Measurements from ENCODE around the gene XRCC4.

Gene XRCC4

DNA sequence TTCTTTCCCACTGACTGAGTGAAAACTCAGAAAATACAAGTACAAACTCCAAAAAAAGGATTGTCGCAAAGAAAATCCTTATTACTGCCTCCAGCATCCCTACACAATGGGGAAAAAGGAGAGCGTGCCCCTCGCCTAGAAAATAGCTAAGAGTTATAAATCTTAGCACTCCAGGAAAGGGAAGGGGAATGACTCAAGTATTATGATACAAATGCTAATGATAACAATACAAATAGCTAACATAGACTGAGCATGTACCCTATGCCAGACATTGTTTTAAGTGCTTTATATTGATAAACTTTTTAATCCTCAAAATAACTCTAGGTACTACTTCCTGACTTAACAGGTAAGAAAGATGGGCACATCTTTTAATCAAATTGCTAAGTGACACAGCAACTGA is 323.4 kb downstream of the XRCC4 start:
- no peak for DNase-seq (ENCODE audit: insufficient read length)
- TF ChIP-seq TAF1 (IDR thresholded peaks at IDR 0.05; ENCODE audit: borderline replicate concordance, low read depth, low read length): no peak
- TF ChIP-seq POLR2A (IDR thresholded peaks at IDR 0.05; ENCODE audit: low read depth, low read length): no peak
- TF ChIP-seq POLR2AphosphoS5 (IDR thresholded peaks at IDR 0.05; ENCODE audit: low read depth, low read length): no peak
- FAIRE-seq: no peak

DNA sequence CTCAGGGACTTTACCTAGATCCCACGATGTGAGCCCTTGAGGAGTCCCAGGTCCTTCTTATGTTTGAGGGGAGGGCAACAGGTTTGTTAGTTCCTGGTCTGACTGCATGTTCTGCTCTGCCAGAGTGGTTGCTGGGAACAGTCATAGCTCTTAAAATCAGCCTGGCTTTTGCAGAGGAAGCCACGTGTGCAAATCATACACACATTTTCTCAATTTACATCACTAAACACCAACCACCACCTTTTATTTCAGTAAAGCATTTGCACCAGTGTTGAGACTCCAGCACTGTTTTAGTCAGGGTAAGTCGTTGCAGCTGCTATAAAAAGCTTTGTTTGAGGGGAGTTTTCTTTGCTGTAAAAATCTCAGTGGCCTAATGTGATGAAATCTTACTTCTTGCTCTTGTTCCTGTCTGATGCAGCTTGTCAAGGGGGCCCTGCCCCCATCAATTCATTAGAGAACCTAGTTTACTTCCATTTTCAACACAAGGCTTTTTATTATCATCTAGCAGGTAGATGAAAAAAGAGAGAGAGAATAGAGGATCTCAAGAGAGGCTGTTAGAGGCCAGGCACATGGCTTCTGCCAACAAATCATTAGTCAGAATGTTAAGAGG is 323.9 kb downstream of the XRCC4 start:
- FAIRE-seq (peak; percentile 5), DNase-seq (ENCODE audit: insufficient read length) (no peak)
- TF ChIP-seq TAF1 (IDR thresholded peaks at IDR 0.05; ENCODE audit: borderline replicate concordance, low read depth, low read length) (no peak), POLR2AphosphoS5 (IDR thresholded peaks at IDR 0.05; ENCODE audit: low read depth, low read length) (no peak), POLR2A (IDR thresholded peaks at IDR 0.05; ENCODE audit: low read depth, low read length) (no peak)

DNA sequence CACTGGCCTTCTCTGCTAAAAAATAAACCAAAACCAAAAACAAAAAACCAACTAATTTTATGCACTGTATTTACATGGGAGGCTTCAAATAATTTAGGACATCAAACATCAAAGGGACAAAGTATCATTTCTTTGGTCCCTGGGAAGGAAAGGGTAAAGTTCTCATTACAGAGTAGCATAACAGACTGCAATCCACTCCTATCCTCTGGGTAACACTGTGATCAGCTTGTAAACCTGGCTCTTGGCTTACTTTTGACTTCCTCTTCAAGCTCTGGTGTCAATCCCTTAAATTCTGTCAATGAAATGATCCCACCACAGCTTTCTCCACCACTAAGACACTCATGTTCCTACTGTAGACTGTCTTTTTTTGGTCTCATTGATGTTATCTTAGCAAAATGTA is 324.4 kb downstream of the XRCC4 start:
- DNase-seq (ENCODE audit: insufficient read length): no peak
- FAIRE-seq: no peak
- TF ChIP-seq POLR2A (IDR thresholded peaks at IDR 0.05; ENCODE audit: low read depth, low read length): no peak
- TF ChIP-seq POLR2AphosphoS5 (IDR thresholded peaks at IDR 0.05; ENCODE audit: low read depth, low read length): no peak
- TF ChIP-seq TAF1 (IDR thresholded peaks at IDR 0.05; ENCODE audit: borderline replicate concordance, low read depth, low read length): no peak
